Caco-2 (cell line): ENCODE measurements around the gene NT5C1B. TPM values are rescaled to one million over a fixed set of nuclear protein-coding genes. Genes with fewer than 3 reads are reported as not detected.

ENCODE experiments used
- BruUV-seq: library from RNA; stranded (reverse); fragments of 400-500 nt; replicated peaks from 2 replicates; lab custom pipeline; 2021; lab: Mats Ljungman, UMichigan
- CTCF ChIA-PET: fragments of 300-600 bp; sonication (Branson Sonifier 250); formaldehyde crosslinking; loops from one replicate; lab custom pipeline; 2022; ENCODE audit warnings: antibody characterized with exemption; lab: Charles Lee
- POLR2A ChIA-PET: fragments of 300-600 bp; sonication (Branson Sonifier 250); formaldehyde crosslinking; loops from one replicate; lab custom pipeline; 2022; ENCODE audit warnings: antibody characterized with exemption; lab: Charles Lee
- DNase-seq, 2 experiments: peaks; one replicate each; pipeline versions ENCODE4 v3.0.0 to v3.0.0-alpha.2; 2020 to 2022
- H3K27me3 ChIP-seq: replicated peaks from 2 replicates; pipeline ENCODE4 v1.6.0; 2011; ENCODE audit warnings: low read length; ENCODE audit not compliant: control insufficient read depth, insufficient read depth
- H3K36me3 ChIP-seq: 2 replicates; pipeline ENCODE4 v1.5.1; 2011; ENCODE audit warnings: low read length; ENCODE audit not compliant: control insufficient read depth, insufficient read depth
- H3K4me1 ChIP-seq: fragments of 250-450 bp; sonication (Bioruptor Pico); 2 replicates; pipeline ENCODE4 v1.5.1; 2020; ENCODE audit warnings: mild to moderate bottlenecking
- H3K4me3 ChIP-seq: 2 replicates; pipeline ENCODE4 v1.5.1; 2011; ENCODE audit warnings: low read depth, mild to moderate bottlenecking, control low read depth, low read length
- H3K9me3 ChIP-seq: fragments of 250-450 bp; sonication (Bioruptor Pico); 2 replicates; pipeline ENCODE4 v1.5.1; 2020; ENCODE audit warnings: mild to moderate bottlenecking, moderate library complexity
- H3K27ac Mint-ChIP-seq: one replicate; pipeline ENCODE4 v1.8.0; 2022; ENCODE audit warnings: mixed read lengths; ENCODE audit not compliant: unreplicated experiment
- H3K27me3 Mint-ChIP-seq: one replicate; pipeline ENCODE4 v1.8.0; 2022; ENCODE audit warnings: mixed read lengths; ENCODE audit not compliant: insufficient read depth, unreplicated experiment
- H3K36me3 Mint-ChIP-seq: one replicate; pipeline ENCODE4 v1.8.0; 2022; ENCODE audit warnings: mild to moderate bottlenecking, mixed read lengths; ENCODE audit not compliant: insufficient read depth, unreplicated experiment
- H3K4me1 Mint-ChIP-seq: one replicate; pipeline ENCODE4 v1.8.0; 2022; ENCODE audit warnings: low read depth, mixed read lengths; ENCODE audit not compliant: unreplicated experiment
- H3K4me3 Mint-ChIP-seq: one replicate; pipeline ENCODE4 v1.8.0; 2022; ENCODE audit warnings: mild to moderate bottlenecking, moderate library complexity, mixed read lengths; ENCODE audit not compliant: unreplicated experiment
- H3K9me3 Mint-ChIP-seq: one replicate; pipeline ENCODE4 v1.8.0; 2022; ENCODE audit warnings: mixed read lengths; ENCODE audit not compliant: unreplicated experiment
- CTCF ChIP-seq, 2 experiments: fragments of 200-600 bp in 1 of 2; IDR thresholded peaks; 1 replicate in 1 of 2; 2 replicates in 1 of 2; pipeline versions ENCODE4 v1.5.1 to v1.8.0; 2011 to 2022; ENCODE audit warnings: antibody characterized with exemption in 1 of 2, control low read depth in 1 of 2, inconsistent platforms in 1 of 2, low read depth in 1 of 2, low read length in 1 of 2, mild to moderate bottlenecking in 1 of 2, moderate library complexity in 1 of 2; ENCODE audit not compliant: insufficient read depth in 1 of 2, severe bottlenecking in 1 of 2, unreplicated experiment in 1 of 2
- intact Hi-C: fragments of 100-400 bp; cut with micrococcal nuclease; formaldehyde crosslinking; loops from one replicate; pipeline ENCODE4 v1.10.0; 2022; ENCODE audit not compliant: unreplicated experiment
- total RNA-seq: library from RNA; stranded (reverse); gene quantifications from 2 replicates; pipeline ENCODE4 v1.2.3, GENCODE V29; 2022

NT5C1B gene
- total RNA-seq, 1 experiment from 2014 or later: not detected

GRCh38 chr2:18598848-18599484 is 9.6 kb upstream of the NT5C1B start:
- CTCF ChIA-PET: no interaction called here
- Mint-ChIP-seq H3K9me3 (no peaks in the 10 kb centered on the region), H3K27me3 (no peaks in the 10 kb centered on the region), H3K36me3 (no peaks in the 10 kb centered on the region), H3K4me3 (no peak overlapping the region), H3K4me1 (no peaks in the 10 kb centered on the region), H3K27ac (no peak overlapping the region)
- intact Hi-C loops: no loop called here
- Histone ChIP-seq H3K4me1 (no peaks in the 10 kb centered on the region), H3K27me3 (no peaks in the 10 kb centered on the region), H3K4me3 (no peak overlapping the region), H3K36me3 (no peaks in the 10 kb centered on the region), H3K9me3 (no peaks in the 10 kb centered on the region)
- POLR2A ChIA-PET: no interaction called here
- DNase-seq: no peak
- no peak for TF ChIP-seq CTCF (IDR thresholded peaks at IDR 0.05; ENCODE audit: insufficient read depth in 1 of 2, low read depth in 1 of 2, low read length in 1 of 2, severe bottlenecking in 1 of 2, unreplicated experiment in 1 of 2)
- no TSS peak for BruUV-seq

- no peak for DNase-seq
- H3K27ac Mint-ChIP-seq: no peak overlapping the region
- Histone ChIP-seq H3K36me3 (no peaks in the 10 kb centered on the region), H3K4me1 (no peaks in the 10 kb centered on the region), H3K27me3 (no peaks in the 10 kb centered on the region), H3K4me3 (no peak overlapping the region), H3K9me3 (no peaks in the 10 kb centered on the region)
- no peaks in the 10 kb centered on the region for H3K27me3 Mint-ChIP-seq
- H3K4me1 Mint-ChIP-seq: no peaks in the 10 kb centered on the region
- no peak for TF ChIP-seq CTCF (IDR thresholded peaks at IDR 0.05; ENCODE audit: insufficient read depth in 1 of 2, low read depth in 1 of 2, low read length in 1 of 2, severe bottlenecking in 1 of 2, unreplicated experiment in 1 of 2)
- H3K4me3 Mint-ChIP-seq: no peak overlapping the region
- H3K9me3 Mint-ChIP-seq: no peaks in the 10 kb centered on the region
- H3K36me3 Mint-ChIP-seq: no peaks in the 10 kb centered on the region
- POLR2A ChIA-PET: no interaction called here
- BruUV-seq: no TSS peak
- intact Hi-C loops: no loop called here
- CTCF ChIA-PET: no interaction called here
Observed at GRCh38 chr2:18597618-18598017, 8.2 kb upstream of the NT5C1B start.

GRCh38 chr2:18596993-18597392 is 7.6 kb upstream of the NT5C1B start:
- H3K4me1 Mint-ChIP-seq: no peaks in the 10 kb centered on the region
- ChIA-PET CTCF (no interaction called here), POLR2A (no interaction called here)
- no peak for DNase-seq
- no peak overlapping the region for H3K4me3 Mint-ChIP-seq
- TF ChIP-seq CTCF (IDR thresholded peaks at IDR 0.05; ENCODE audit: insufficient read depth in 1 of 2, low read depth in 1 of 2, low read length in 1 of 2, severe bottlenecking in 1 of 2, unreplicated experiment in 1 of 2): no peak
- Histone ChIP-seq H3K9me3 (no peaks in the 10 kb centered on the region), H3K36me3 (no peaks in the 10 kb centered on the region), H3K4me1 (no peaks in the 10 kb centered on the region), H3K27me3 (no peaks in the 10 kb centered on the region), H3K4me3 (no peak overlapping the region)
- no TSS peak for BruUV-seq
- H3K27ac Mint-ChIP-seq: no peak overlapping the region
- H3K9me3 Mint-ChIP-seq: no peaks in the 10 kb centered on the region
- intact Hi-C loops: no loop called here
- H3K27me3 Mint-ChIP-seq: no peaks in the 10 kb centered on the region
- H3K36me3 Mint-ChIP-seq: no peaks in the 10 kb centered on the region
